ENCODE results near the gene BARX1.
A peak's percentile ranks its signal among the peaks of the same experiment; 100 is the strongest.

BARX1 gene

DNA sequence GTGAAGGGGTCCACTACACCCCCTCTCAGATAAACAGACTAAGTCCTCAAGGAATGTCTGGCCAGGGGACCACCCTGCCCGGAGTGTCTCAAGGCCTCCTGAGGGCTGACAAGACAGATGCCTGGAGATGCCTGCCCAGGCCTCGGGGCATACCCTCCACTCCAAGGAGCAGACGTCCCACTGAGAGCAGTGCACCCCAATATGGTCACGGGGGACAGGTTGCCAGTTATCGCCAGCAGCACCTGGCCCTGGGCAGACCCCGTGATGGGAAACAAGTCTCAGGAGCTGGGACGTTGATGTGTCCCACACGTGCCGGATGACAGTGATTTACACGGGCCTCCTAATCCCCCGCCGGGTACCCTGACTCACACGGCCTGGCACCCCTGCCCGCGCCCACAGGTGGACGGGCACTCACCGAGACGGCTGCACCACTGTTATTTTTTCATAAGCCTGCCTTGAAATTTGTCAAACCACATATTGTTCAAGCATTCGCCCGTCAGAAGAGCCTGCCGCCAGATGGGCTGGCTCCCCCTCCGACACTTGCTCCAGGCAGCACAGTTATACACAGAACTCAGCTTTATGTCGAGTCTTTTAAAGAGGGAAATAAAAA lies 43.9 kb downstream of the BARX1 start:
- Histone ChIP-seq H3K4me1 (ENCODE audit: insufficient read depth, insufficient read length) (peaks cover 17% of the 10 kb centered on the region), H3K4me3 (ENCODE audit: insufficient read length, low read depth) (no peak overlapping the region), H3K9me3 (ENCODE audit: insufficient read depth, low read length) (no peaks in the 10 kb centered on the region), H3K9ac (ENCODE audit: insufficient read length, low read depth) (peak overlapping the region; percentile 32), H3K36me3 (ENCODE audit: insufficient read depth, insufficient read length, low read length) (no peaks in the 10 kb centered on the region), H3K27me3 (ENCODE audit: insufficient read depth, insufficient read length) (peaks cover 5% of the 10 kb centered on the region)
- TF ChIP-seq ZNF274 (IDR thresholded peaks at IDR 0.05; ENCODE audit: low read depth, low read length), result no peak
- TF ChIP-seq SUZ12 (IDR thresholded peaks at IDR 0.05; ENCODE audit: extremely low read depth, insufficient read depth, insufficient read length), result no peak
- no peak for TF ChIP-seq YY1 (IDR thresholded peaks at IDR 0.05; ENCODE audit: insufficient read depth, insufficient read length)
- no peak for DNase-seq (ENCODE audit: low read depth, low spot score)

DNA sequence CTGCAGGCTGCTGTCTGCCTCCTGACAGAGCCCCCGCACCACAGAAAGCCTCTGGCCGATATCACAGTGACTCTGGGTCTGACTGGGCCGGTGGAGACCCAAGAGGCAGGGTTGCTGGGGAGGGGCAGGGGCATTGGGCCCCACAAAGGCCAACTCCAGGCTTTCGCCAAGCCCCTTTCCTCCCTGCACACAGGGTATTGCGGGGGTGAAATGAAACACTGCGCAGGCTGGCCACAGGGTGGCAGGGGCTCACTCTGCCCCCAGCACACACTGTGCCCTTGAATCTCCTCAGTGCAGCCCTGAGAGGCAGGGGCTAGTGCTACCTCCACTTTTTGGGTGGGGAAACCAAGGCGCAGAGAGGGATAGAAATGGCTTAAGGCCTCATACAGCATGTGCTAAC lies 44.6 kb downstream of the BARX1 start:
- no peak overlapping the region for H3K4me3 ChIP-seq (ENCODE audit: insufficient read length, low read depth)
- H3K36me3 ChIP-seq (ENCODE audit: insufficient read depth, insufficient read length, low read length), result no peaks in the 10 kb centered on the region
- no peaks in the 10 kb centered on the region for H3K9me3 ChIP-seq (ENCODE audit: insufficient read depth, low read length)
- H3K9ac ChIP-seq (ENCODE audit: insufficient read length, low read depth), result peak overlapping the region; percentile 32
- TF ChIP-seq ZNF274 (IDR thresholded peaks at IDR 0.05; ENCODE audit: low read depth, low read length) (no peak), SUZ12 (IDR thresholded peaks at IDR 0.05; ENCODE audit: extremely low read depth, insufficient read depth, insufficient read length) (no peak), YY1 (IDR thresholded peaks at IDR 0.05; ENCODE audit: insufficient read depth, insufficient read length) (no peak)
- peaks cover 5% of the 10 kb centered on the region for H3K27me3 ChIP-seq (ENCODE audit: insufficient read depth, insufficient read length)
- no peak for DNase-seq (ENCODE audit: low read depth, low spot score)
- H3K4me1 ChIP-seq (ENCODE audit: insufficient read depth, insufficient read length), result peaks cover 21% of the 10 kb centered on the region

DNA sequence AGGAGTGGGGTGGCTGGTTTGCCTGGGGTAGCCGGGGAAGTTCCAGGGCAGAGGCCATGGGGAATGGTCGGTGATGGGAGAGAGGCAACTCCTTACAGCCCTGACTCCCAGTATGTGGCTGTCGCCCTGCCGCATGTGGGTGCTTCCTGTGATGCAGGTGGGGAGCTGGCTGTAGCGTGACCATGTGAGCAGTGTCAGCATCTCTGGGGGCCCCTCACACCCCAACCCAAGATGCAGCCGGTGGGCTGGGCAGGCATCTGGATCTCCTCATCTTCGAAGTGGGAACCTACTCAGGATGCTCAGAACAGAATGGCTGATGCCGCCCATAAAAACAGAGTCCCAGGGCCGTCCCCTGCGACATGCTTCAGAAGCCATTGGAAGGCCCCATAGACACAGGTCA lies 45.0 kb downstream of the BARX1 start:
- no peak for TF ChIP-seq ZNF274 (IDR thresholded peaks at IDR 0.05; ENCODE audit: low read depth, low read length)
- no peak for TF ChIP-seq YY1 (IDR thresholded peaks at IDR 0.05; ENCODE audit: insufficient read depth, insufficient read length)
- no peak for TF ChIP-seq SUZ12 (IDR thresholded peaks at IDR 0.05; ENCODE audit: extremely low read depth, insufficient read depth, insufficient read length)

DNA sequence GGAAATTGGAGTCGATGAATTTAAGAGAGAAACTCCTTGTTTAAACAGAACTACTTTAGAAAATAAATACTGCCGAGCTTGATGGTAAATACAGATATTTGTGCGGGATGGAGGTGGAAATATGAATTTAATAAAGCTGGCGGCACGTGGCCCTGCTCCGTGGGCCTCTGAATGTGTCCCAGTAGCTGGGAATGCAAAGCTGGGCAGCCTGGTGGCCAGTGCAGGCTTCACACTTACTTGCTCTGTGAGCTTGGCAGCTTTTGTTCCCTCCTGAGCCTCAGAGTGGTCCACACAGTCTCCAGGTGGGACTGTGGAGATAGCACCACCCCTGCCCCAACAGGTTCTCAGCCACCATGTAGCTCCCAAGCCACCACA lies 45.9 kb downstream of the BARX1 start:
- peaks cover 25% of the 10 kb centered on the region for H3K4me1 ChIP-seq (ENCODE audit: insufficient read depth, insufficient read length)
- H3K9ac ChIP-seq (ENCODE audit: insufficient read length, low read depth), result no peak overlapping the region
- no peak overlapping the region for H3K4me3 ChIP-seq (ENCODE audit: insufficient read length, low read depth)
- no peak for DNase-seq (ENCODE audit: low read depth, low spot score)
- no peak for TF ChIP-seq SUZ12 (IDR thresholded peaks at IDR 0.05; ENCODE audit: extremely low read depth, insufficient read depth, insufficient read length)
- H3K27me3 ChIP-seq (ENCODE audit: insufficient read depth, insufficient read length), result peaks cover 5% of the 10 kb centered on the region
- no peaks in the 10 kb centered on the region for H3K9me3 ChIP-seq (ENCODE audit: insufficient read depth, low read length)
- no peaks in the 10 kb centered on the region for H3K36me3 ChIP-seq (ENCODE audit: insufficient read depth, insufficient read length, low read length)

More for the DNA sequence above, 45.0 kb downstream of the BARX1 start:
- DNase-seq (ENCODE audit: low read depth, low spot score), result no peak
- Histone ChIP-seq H3K36me3 (ENCODE audit: insufficient read depth, insufficient read length, low read length) (no peaks in the 10 kb centered on the region), H3K27me3 (ENCODE audit: insufficient read depth, insufficient read length) (peaks cover 5% of the 10 kb centered on the region), H3K4me1 (ENCODE audit: insufficient read depth, insufficient read length) (peaks cover 24% of the 10 kb centered on the region), H3K9me3 (ENCODE audit: insufficient read depth, low read length) (no peaks in the 10 kb centered on the region), H3K4me3 (ENCODE audit: insufficient read length, low read depth) (no peak overlapping the region), H3K9ac (ENCODE audit: insufficient read length, low read depth) (no peak overlapping the region)

DNA sequence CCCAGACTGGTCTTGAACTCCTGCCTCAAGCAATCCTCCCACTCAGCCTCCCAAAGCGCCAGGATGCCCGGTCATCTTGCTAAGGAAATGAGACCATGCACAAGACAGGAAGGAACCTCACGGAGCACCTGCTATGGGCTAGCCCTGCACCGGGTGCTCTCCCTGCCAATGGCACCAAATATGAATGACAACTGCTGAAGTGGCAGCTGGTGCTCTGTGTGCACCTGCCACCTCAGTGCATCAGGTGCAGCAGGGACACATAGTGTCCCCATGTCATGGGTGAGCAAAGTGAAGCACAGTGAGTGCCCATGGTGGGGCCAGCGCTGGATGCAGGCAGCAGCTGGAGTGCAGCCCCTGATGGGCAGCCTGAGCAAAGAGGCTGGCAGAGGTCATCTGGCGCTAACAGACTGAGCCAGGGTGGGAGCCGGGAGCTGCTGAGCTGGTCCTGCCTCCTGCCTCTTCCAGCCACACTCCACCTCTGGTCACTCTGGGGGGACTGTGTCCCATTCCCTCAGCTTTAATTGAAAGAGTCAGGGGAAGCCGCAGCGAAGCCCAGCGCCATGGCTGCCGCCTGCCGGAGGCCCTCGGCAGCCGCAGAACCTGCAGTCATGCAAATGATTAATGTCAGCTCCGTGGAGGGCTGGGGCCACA lies 46.4 kb downstream of the BARX1 start:
- Histone ChIP-seq H3K36me3 (ENCODE audit: insufficient read depth, insufficient read length, low read length) (no peaks in the 10 kb centered on the region), H3K9ac (ENCODE audit: insufficient read length, low read depth) (no peak overlapping the region), H3K9me3 (ENCODE audit: insufficient read depth, low read length) (no peaks in the 10 kb centered on the region), H3K27me3 (ENCODE audit: insufficient read depth, insufficient read length) (peaks cover 5% of the 10 kb centered on the region), H3K4me3 (ENCODE audit: insufficient read length, low read depth) (no peak overlapping the region), H3K4me1 (ENCODE audit: insufficient read depth, insufficient read length) (peaks cover 25% of the 10 kb centered on the region)
- TF ChIP-seq YY1 (IDR thresholded peaks at IDR 0.05; ENCODE audit: insufficient read depth, insufficient read length) (no peak), ZNF274 (IDR thresholded peaks at IDR 0.05; ENCODE audit: low read depth, low read length) (no peak), SUZ12 (IDR thresholded peaks at IDR 0.05; ENCODE audit: extremely low read depth, insufficient read depth, insufficient read length) (no peak)
- no peak for DNase-seq (ENCODE audit: low read depth, low spot score)

DNA sequence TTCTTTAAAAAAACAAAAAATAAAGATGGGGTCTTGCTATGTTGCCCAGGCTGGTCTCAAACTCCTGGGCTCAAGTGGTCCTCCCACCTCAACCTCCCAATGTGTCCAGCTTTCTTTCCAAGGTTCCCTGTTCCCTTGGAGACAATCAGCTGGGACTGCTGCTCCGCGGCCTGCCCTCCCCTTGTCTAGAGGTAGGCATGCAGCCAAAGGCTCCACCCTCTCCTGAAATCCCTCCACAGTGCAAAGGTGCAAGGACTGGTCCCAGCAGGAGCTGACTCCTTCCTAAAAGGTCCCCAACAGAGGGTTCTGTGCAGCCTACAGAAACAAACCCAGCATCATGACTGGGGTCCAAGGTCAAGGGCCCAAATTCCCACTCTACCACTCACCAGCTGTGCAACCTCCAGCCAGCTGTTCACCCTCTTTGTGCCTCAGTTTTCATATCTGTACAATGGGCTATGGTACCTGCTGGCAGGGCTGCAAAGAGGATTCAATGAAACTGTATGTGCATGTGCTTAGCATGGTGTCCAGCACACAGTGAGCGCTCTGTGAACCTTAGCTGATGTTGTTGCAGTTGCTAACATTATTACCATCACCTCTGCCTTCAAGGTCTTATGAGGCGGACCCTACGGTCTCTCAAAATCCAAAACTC lies 47.5 kb downstream of the BARX1 start:
- DNase-seq (ENCODE audit: low read depth, low spot score), result no peak
- Histone ChIP-seq H3K4me1 (ENCODE audit: insufficient read depth, insufficient read length) (peaks cover 23% of the 10 kb centered on the region), H3K9me3 (ENCODE audit: insufficient read depth, low read length) (no peaks in the 10 kb centered on the region), H3K36me3 (ENCODE audit: insufficient read depth, insufficient read length, low read length) (no peaks in the 10 kb centered on the region), H3K27me3 (ENCODE audit: insufficient read depth, insufficient read length) (peaks cover 5% of the 10 kb centered on the region), H3K4me3 (ENCODE audit: insufficient read length, low read depth) (no peak overlapping the region), H3K9ac (ENCODE audit: insufficient read length, low read depth) (no peak overlapping the region)
- TF ChIP-seq YY1 (IDR thresholded peaks at IDR 0.05; ENCODE audit: insufficient read depth, insufficient read length) (no peak), SUZ12 (IDR thresholded peaks at IDR 0.05; ENCODE audit: extremely low read depth, insufficient read depth, insufficient read length) (no peak), ZNF274 (IDR thresholded peaks at IDR 0.05; ENCODE audit: low read depth, low read length) (no peak)

DNA sequence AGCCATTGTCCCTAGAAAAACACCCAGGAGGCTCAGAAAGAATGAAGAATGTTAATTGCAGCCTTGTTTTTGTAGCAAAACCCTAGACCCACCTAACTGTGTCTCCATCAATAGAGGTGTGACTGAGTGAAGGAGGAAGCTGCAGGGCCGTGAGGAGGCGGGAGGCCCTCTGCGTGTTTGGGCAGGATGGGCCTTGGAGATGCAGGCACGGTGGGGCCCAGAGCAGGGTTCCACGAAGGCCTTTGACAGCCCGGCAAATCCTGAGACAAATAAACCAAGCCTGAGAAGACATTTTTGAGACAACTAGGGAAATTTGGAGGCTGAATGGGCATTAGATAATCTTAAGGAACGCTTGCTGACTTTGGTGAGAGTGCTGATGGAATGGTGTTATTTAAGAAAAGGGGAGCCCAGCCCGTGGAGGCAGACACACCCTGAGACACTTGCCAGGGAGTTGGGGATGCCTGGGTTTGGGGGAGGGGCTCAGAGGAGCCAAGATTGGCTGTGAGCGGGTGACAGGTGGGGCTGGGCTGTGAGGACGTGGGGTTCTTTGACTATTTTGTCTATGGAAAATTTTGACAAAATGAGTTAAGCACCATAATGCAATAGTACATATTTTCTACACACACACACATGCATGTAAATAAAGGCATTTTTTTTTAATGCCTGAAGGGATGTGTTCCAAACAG lies 48.8 kb downstream of the BARX1 start:
- no peaks in the 10 kb centered on the region for H3K9me3 ChIP-seq (ENCODE audit: insufficient read depth, low read length)
- TF ChIP-seq YY1 (IDR thresholded peaks at IDR 0.05; ENCODE audit: insufficient read depth, insufficient read length) (no peak), ZNF274 (IDR thresholded peaks at IDR 0.05; ENCODE audit: low read depth, low read length) (no peak), SUZ12 (IDR thresholded peaks at IDR 0.05; ENCODE audit: extremely low read depth, insufficient read depth, insufficient read length) (no peak)

More for the DNA sequence above, 48.8 kb downstream of the BARX1 start:
- no peaks in the 10 kb centered on the region for H3K36me3 ChIP-seq (ENCODE audit: insufficient read depth, insufficient read length, low read length)
- H3K9ac ChIP-seq (ENCODE audit: insufficient read length, low read depth), result no peak overlapping the region
- no peak overlapping the region for H3K4me3 ChIP-seq (ENCODE audit: insufficient read length, low read depth)
- DNase-seq (ENCODE audit: low read depth, low spot score), result no peak
- H3K4me1 ChIP-seq (ENCODE audit: insufficient read depth, insufficient read length), result peaks cover 17% of the 10 kb centered on the region
- peaks cover 3% of the 10 kb centered on the region for H3K27me3 ChIP-seq (ENCODE audit: insufficient read depth, insufficient read length)

Measured in NT2/D1 (cell line).